ENCODE measurements around the gene KHK. TPM values are rescaled to one million over a fixed set of nuclear protein-coding genes. Genes with fewer than 3 reads are reported as not detected.

The KHK gene
- polyA plus RNA-seq, 1 of the 3 experiments (the other 2 are of a cell fraction) = 10.3 TPM

DNA sequence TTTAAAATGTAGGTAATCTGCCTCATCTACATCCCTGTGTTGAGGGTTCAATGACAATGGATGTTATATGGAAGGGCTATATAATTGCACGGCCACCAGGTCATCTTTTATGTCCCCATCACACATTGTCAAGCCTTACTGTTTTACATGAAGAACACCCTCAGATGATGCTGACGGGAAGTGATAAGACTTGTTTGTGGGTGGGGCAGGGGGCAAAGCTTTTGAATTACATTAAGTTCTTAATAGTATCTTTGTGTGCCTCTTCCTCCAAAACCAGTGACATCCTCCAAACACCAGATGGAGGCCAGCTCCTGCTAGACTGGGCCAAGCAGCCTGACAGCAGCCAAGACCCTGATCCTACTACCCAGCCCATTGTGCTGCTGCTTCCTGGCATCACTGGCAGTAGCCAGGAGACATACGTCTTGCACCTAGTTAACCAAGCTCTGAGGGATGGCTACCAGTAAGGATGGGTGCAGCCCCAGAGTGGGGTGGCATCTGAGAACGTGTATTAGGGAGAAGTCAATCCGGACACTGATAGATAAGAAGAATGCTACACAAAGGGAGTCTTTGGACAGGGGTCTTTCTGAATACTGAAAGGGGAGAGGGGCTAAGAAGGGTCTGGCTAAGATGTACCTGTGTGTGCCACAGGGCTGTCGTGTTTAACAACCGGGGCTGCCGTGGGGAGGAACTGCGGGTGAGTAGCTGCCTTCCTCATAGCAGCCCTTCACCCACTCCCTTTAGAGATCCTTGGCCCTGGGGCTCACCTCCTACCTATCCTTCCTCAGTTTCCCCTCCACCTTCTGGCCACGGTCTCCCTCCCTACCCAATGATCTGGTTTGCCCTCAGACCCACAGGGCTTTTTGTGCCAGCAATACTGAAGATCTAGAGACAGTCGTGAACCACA is 42.3 kb downstream of the KHK start:
- Histone ChIP-seq H3K27ac (ENCODE audit: low read depth in 2 of 2, low read length in 1 of 2) (no peak overlapping the region), H4K20me1 (ENCODE audit: insufficient read depth) (peaks cover 9% of the 10 kb centered on the region; the same call in 1 of the 2 replicates), H2AFZ (ENCODE audit: low read depth) (no peak overlapping the region), H3K9me2 (no peaks in the 10 kb centered on the region), H3K36me3 (replicated peaks in 1 of 2; ENCODE audit: control insufficient read depth in 1 of 2, insufficient read depth in 2 of 2, low read length in 1 of 2) (peaks cover 9 to 32% of the 10 kb centered on the region in 2 experiments), H3F3A (replicated peaks; ENCODE audit: insufficient read depth) (no peaks in the 10 kb centered on the region), H3K4me2 (no peak overlapping the region), H3K4me3 (ENCODE audit: low read depth in 2 of 2, low read length in 1 of 2) (no peak overlapping the region), H3K9ac (no peak overlapping the region), H3K9me3 (no peaks in the 10 kb centered on the region), H3K27me3 (ENCODE audit: insufficient read depth) (no peaks in the 10 kb centered on the region), H3K4me1 (ENCODE audit: control insufficient read depth in 1 of 2, insufficient read depth in 2 of 2, low read depth in 1 of 2, low read length in 1 of 2) (peaks cover 7 to 18% of the 10 kb centered on the region in 2 experiments; a peak in 3 of 4 replicates), H3K79me2 (ENCODE audit: insufficient read depth) (peaks cover 17% of the 10 kb centered on the region)
- TF ChIP-seq FOXJ3 (CRISPR knock-in tag; IDR thresholded peaks at IDR 0.05) = no peak
- TF ChIP-seq YY1 (IDR thresholded peaks at IDR 0.05; ENCODE audit: low read depth) = no peak
- TF ChIP-seq POLR2AphosphoS5 (IDR thresholded peaks at IDR 0.05; ENCODE audit: low read depth, low read length) = no peak
- TF ChIP-seq TAF1 (IDR thresholded peaks at IDR 0.05; ENCODE audit: borderline replicate concordance, low read depth, low read length) = no peak
- TF ChIP-seq NRF1 (IDR thresholded peaks at IDR 0.05; ENCODE audit: low read depth, low read length) = no peak
- TF ChIP-seq TEAD4 (IDR thresholded peaks at IDR 0.05; ENCODE audit: borderline replicate concordance, insufficient read depth) = no peak
- no peak for TF ChIP-seq FOSL2 (IDR thresholded peaks at IDR 0.05; ENCODE audit: borderline replicate concordance, low read depth)
- TF ChIP-seq, protein P1, sequence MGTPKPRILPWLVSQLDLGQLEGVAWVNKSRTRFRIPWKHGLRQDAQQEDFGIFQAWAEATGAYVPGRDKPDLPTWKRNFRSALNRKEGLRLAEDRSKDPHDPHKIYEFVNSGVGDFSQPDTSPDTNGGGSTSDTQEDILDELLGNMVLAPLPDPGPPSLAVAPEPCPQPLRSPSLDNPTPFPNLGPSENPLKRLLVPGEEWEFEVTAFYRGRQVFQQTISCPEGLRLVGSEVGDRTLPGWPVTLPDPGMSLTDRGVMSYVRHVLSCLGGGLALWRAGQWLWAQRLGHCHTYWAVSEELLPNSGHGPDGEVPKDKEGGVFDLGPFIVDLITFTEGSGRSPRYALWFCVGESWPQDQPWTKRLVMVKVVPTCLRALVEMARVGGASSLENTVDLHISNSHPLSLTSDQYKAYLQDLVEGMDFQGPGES (IDR thresholded peaks at IDR 0.05; ENCODE audit: low read depth, low read length) = no peak
- TF ChIP-seq, protein P2, sequence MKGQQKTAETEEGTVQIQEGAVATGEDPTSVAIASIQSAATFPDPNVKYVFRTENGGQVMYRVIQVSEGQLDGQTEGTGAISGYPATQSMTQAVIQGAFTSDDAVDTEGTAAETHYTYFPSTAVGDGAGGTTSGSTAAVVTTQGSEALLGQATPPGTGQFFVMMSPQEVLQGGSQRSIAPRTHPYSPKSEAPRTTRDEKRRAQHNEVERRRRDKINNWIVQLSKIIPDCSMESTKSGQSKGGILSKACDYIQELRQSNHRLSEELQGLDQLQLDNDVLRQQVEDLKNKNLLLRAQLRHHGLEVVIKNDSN (IDR thresholded peaks at IDR 0.05; ENCODE audit: borderline replicate concordance, low read depth) = no peak
- TF ChIP-seq RXRA (IDR thresholded peaks at IDR 0.05; ENCODE audit: borderline replicate concordance, low read depth) = no peak
- TF ChIP-seq MXI1 (IDR thresholded peaks at IDR 0.05; ENCODE audit: low read depth, low read length) = no peak
- TF ChIP-seq, protein P3, sequence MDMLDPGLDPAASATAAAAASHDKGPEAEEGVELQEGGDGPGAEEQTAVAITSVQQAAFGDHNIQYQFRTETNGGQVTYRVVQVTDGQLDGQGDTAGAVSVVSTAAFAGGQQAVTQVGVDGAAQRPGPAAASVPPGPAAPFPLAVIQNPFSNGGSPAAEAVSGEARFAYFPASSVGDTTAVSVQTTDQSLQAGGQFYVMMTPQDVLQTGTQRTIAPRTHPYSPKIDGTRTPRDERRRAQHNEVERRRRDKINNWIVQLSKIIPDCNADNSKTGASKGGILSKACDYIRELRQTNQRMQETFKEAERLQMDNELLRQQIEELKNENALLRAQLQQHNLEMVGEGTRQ (IDR thresholded peaks at IDR 0.05; ENCODE audit: borderline replicate concordance, low read depth, low read length) = no peak
- TF ChIP-seq EP300 (IDR thresholded peaks at IDR 0.05; ENCODE audit: borderline replicate concordance in 1 of 2, low read depth in 1 of 2, low read length in 1 of 2) = no peak
- no peak for TF ChIP-seq RAD21 (IDR thresholded peaks at IDR 0.05; ENCODE audit: low read length)
- TF ChIP-seq, protein P4, sequence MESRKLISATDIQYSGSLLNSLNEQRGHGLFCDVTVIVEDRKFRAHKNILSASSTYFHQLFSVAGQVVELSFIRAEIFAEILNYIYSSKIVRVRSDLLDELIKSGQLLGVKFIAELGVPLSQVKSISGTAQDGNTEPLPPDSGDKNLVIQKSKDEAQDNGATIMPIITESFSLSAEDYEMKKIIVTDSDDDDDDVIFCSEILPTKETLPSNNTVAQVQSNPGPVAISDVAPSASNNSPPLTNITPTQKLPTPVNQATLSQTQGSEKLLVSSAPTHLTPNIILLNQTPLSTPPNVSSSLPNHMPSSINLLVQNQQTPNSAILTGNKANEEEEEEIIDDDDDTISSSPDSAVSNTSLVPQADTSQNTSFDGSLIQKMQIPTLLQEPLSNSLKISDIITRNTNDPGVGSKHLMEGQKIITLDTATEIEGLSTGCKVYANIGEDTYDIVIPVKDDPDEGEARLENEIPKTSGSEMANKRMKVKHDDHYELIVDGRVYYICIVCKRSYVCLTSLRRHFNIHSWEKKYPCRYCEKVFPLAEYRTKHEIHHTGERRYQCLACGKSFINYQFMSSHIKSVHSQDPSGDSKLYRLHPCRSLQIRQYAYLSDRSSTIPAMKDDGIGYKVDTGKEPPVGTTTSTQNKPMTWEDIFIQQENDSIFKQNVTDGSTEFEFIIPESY (IDR thresholded peaks at IDR 0.05; ENCODE audit: borderline replicate concordance, low read depth) = no peak
- no peak for TF ChIP-seq RFX5 (IDR thresholded peaks at IDR 0.05; ENCODE audit: low read length)
- TF ChIP-seq NFIC (IDR thresholded peaks at IDR 0.05; ENCODE audit: borderline replicate concordance) = no peak
- no peak for TF ChIP-seq GATA2 (CRISPR knock-in tag; IDR thresholded peaks at IDR 0.05)
- TF ChIP-seq, protein P5, sequence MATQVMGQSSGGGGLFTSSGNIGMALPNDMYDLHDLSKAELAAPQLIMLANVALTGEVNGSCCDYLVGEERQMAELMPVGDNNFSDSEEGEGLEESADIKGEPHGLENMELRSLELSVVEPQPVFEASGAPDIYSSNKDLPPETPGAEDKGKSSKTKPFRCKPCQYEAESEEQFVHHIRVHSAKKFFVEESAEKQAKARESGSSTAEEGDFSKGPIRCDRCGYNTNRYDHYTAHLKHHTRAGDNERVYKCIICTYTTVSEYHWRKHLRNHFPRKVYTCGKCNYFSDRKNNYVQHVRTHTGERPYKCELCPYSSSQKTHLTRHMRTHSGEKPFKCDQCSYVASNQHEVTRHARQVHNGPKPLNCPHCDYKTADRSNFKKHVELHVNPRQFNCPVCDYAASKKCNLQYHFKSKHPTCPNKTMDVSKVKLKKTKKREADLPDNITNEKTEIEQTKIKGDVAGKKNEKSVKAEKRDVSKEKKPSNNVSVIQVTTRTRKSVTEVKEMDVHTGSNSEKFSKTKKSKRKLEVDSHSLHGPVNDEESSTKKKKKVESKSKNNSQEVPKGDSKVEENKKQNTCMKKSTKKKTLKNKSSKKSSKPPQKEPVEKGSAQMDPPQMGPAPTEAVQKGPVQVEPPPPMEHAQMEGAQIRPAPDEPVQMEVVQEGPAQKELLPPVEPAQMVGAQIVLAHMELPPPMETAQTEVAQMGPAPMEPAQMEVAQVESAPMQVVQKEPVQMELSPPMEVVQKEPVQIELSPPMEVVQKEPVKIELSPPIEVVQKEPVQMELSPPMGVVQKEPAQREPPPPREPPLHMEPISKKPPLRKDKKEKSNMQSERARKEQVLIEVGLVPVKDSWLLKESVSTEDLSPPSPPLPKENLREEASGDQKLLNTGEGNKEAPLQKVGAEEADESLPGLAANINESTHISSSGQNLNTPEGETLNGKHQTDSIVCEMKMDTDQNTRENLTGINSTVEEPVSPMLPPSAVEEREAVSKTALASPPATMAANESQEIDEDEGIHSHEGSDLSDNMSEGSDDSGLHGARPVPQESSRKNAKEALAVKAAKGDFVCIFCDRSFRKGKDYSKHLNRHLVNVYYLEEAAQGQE (IDR thresholded peaks at IDR 0.05; ENCODE audit: low read depth, low read length) = no peak
- no peak for TF ChIP-seq JUND (IDR thresholded peaks at IDR 0.05)
- 91% methylated on average over 11 of the region's 11 CpGs for WGBS (ENCODE audit: low lambda C conversion rate)
- ChIA-PET CTCF (interaction anchor here (1.0 to 1.4 kb wide), 4 partner anchors 31 to 175 kb away, joined by 3 to 6 read pairs (median 4); no protein-coding TSS in a partner anchor), POLR2A (no interaction called here)
- DNase-seq = no peak

Measured in SK-N-SH (cell line).